BJ (cell line): ENCODE measurements around the gene LATS2. TPM values are rescaled to one million over a fixed set of nuclear protein-coding genes. Genes with fewer than 3 reads are reported as not detected.

Experiments used
- CTCF ChIA-PET: fragments of 350-600 bp; formaldehyde crosslinking; extraction: SDS; loops from one replicate; lab custom pipeline; 2021; ENCODE audit warnings: antibody characterized with exemption, inconsistent platforms; lab: Yijun Ruan, JAX
- POLR2A ChIA-PET: fragments of 300-600 bp; sonication (Branson Sonifier 250); formaldehyde crosslinking; extraction: SDS; loops from one replicate; lab custom pipeline; 2021; ENCODE audit warnings: antibody characterized with exemption; lab: Charles Lee
- DNase-seq: peaks from one replicate; pipeline ENCODE4 v3.0.0-alpha.2; 2011; ENCODE audit warnings: low read depth
- H3K27me3 ChIP-seq: 2 replicates; pipeline ENCODE4 v1.6.0; 2011; ENCODE audit warnings: low read length; ENCODE audit not compliant: control insufficient read depth, insufficient read depth
- H3K36me3 ChIP-seq: 2 replicates; pipeline ENCODE4 v1.5.1; 2011; ENCODE audit warnings: low read length; ENCODE audit not compliant: control insufficient read depth, insufficient read depth
- H3K4me3 ChIP-seq: 2 replicates; pipeline ENCODE4 v1.5.1; 2011; ENCODE audit warnings: low read depth, mild to moderate bottlenecking, control low read depth, low read length
- CTCF ChIP-seq: IDR thresholded peaks from 2 replicates; pipeline ENCODE4 v1.5.1; 2011; ENCODE audit warnings: low read depth, mild to moderate bottlenecking, control low read depth, inconsistent platforms, low read length, moderate library complexity; ENCODE audit not compliant: insufficient read depth
- polyA plus RNA-seq: library from polyadenylated mRNA; depleted of rRNA; stranded (reverse); fragments of >200 nt; gene quantifications from 2 replicates; pipeline ENCODE4 v1.2.3, GENCODE V29; 2011; rRNA removed
- small RNA-seq: library from RNA; depleted of rRNA; stranded (forward); fragments of <200 nt; gene quantifications from one replicate; pipeline ENCODE3, GENCODE V24; 2012; ENCODE audit warnings: low replicate concordance, low read depth; ENCODE audit not compliant: insufficient read length

LATS2 gene
- polyA plus RNA-seq, 1 experiment, result 20.0 TPM

GRCh38 chr13:20924758-20925394 lies 136.5 kb downstream of the LATS2 start:
- TF ChIP-seq CTCF, result peak; percentile 78
- peaks cover 4% of the 10 kb centered on the region for H3K27me3 ChIP-seq
- no peaks in the 10 kb centered on the region for H3K36me3 ChIP-seq
- no peak for DNase-seq
- ChIA-PET POLR2A (interaction anchor here (0.5 kb wide), 1 partner anchor 421 kb away, joined by 6 read pairs; no protein-coding TSS in a partner anchor), CTCF (interaction anchor here (0.5 to 8.0 kb wide), 31 partner anchors 10 to 745 kb away, joined by 3 to 114 read pairs (median 4); partner anchors contain the start of genes IL17D and XPO4)
- no peak overlapping the region for H3K4me3 ChIP-seq

GRCh38 chr13:20923272-20923671 lies 138.1 kb downstream of the LATS2 start:
- CTCF ChIA-PET, result interaction anchor here (0.7 to 8.0 kb wide), 5 partner anchors 13 to 726 kb away, joined by 3 to 114 read pairs (median 3); no protein-coding TSS in a partner anchor
- no peak for DNase-seq
- Histone ChIP-seq H3K27me3 (peaks cover 4% of the 10 kb centered on the region), H3K36me3 (no peaks in the 10 kb centered on the region), H3K4me3 (no peak overlapping the region)
- POLR2A ChIA-PET, result no interaction called here
- no peak for TF ChIP-seq CTCF

Small RNA genes within 50 kb of the gene (small RNA-seq; reads per million reads assigned to genes)
- gene PPIAP27, result not detected
- gene RNU4-9P, result not detected

Other genes starting within 250 kb of the LATS2 start
- 4.9 and 10.8 TPM in 2 replicates for gene XPO4, start 158.8 kb downstream of the LATS2 start, polyA plus RNA-seq
- 21.0 and 60.7 TPM in 2 replicates for gene SAP18, start 78.5 kb upstream of the LATS2 start, polyA plus RNA-seq
- gene SKA3, start 115.0 kb upstream of the LATS2 start, polyA plus RNA-seq, result 5.9 and 9.7 TPM in 2 replicates
- 12.0 and 17.2 TPM in 2 replicates for gene MRPL57, start 115.1 kb upstream of the LATS2 start, polyA plus RNA-seq